HG03457 (cell line): ENCODE data around the gene RADX.

Source experiments
- ATAC-seq: cut with Tn5 transposase; IDR thresholded peaks from one replicate; pipeline ENCODE4 v1.9.1; 2021; ENCODE audit warnings: moderate number of reproducible peaks; ENCODE audit not compliant: unreplicated experiment

RADX gene

GRCh38 chrX:106680716-106681115 lies 68.9 kb downstream of the RADX start:
- no peak for ATAC-seq

DNA sequence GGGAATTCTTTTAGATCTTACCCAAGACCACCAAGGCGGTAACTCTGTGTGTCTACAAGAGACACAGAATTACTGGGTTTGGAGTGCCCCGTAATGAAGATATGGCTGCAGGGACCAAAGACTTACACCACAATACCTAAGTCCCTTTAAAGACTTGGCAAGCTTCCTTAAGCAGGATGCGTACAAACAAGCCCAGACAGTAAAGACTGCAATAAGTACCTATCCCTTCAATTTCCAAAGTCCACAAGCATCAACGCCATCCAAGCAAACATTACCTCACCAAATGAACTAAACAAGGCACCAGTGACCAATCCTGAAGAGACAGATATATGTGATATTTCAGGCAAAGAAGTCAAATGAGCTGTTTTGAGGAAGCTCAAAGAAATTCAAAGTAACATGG lies 72.4 kb downstream of the RADX start:
- ATAC-seq = no peak

DNA sequence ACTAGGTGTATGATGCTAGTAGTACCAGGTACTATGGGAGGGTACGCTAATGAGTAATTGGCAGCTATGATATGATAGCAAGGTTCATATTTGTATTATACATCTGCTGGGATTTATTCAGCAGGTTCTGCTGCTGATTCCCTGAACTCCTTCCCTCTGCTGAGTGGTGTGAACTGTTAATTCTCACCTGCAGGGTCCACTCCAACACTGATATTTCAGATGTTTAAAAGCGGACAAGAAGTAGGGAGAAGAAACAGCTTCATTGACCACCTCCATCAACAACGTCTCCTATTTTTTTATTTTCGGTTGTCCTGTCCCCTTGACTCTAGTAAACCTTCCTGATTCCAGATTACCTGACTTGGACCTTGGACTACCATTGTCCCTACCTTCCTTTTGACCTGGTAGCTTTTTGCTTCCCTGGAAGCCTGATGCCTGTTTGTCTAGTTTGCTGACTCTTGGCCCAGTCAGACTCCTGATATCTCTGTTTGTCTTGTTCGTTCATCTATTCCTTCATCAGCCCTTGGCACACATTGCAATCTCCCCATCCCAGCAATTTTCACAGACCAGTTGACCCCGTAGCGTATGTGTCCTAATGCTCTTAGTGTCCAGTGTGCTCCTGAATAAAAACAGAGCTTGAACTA lies 80.8 kb downstream of the RADX start:
- ATAC-seq = no peak

GRCh38 chrX:106696502-106696901 lies 84.7 kb downstream of the RADX start:
- no peak for ATAC-seq

DNA sequence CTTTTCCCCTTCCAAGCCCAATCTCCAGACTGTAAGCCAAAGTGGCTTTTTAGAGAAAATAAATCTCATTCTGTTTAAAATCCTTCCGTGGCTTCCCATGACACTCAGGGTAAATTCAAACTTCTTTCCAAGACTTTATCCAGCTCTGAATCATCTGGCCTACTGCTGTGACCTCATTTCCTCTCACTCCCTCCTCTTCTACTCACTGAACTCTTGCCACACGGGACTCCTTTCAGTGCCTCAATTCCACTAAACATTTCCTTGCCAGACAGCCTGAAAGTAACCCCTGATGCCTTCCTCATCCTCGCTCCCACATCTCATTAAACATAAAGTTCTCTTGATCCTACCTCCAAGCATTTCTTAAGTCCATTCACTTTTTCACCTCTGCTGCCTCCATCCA lies 86.9 kb downstream of the RADX start:
- no peak for ATAC-seq

- no peak for ATAC-seq
These were observed 90.9 kb downstream of the RADX start for GRCh38 chrX:106702636-106703035.

DNA sequence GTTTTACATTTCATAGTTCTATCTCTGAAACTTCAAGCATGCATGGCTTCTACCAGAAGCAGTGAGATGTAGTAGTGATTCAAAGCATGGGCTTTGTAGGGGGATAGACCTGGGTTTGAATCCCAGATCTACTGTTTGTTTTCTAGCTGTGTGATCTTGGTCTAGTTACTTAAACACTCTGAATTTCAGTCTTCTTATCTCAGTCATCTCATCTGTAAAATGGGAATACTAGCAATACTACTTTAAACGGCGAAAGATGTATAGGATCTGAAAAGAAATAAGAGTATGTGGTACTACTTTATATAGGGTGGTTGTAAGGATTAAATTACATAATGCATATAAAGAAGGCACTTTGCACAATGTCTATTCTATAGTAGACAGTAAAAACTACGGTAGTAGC lies 94.7 kb downstream of the RADX start:
- ATAC-seq = no peak

DNA sequence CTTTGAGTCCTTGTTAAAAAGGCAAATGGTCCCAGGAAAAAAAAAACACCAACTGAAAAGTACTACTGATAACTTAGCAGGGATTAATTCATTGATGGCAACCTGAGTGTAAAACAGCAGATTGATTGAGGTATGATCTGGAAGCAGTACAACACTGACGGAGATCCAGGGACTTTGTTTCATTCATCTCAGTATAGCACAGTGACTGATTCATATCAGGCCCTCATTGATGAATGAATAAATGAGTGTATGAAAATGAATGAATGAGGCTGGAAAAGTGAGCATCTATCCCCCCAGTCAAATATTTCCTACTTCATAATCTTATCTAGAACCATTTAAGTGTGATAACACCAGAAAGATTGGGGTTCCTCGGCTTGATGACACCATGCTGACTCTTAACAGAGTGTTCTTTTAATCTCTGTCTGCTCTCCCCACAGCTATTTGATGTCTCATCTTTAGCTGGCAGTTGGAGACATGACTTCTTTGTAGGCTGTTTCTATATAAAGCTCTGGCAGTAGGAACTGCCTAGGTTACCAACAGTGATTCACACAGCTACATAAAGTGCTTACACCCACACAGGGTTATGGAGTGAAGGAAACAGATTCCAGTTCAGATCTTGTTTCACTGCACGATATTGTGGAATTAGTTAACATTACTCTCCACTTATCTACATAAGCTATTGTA lies 96.1 kb downstream of the RADX start:
- ATAC-seq = no peak

GRCh38 chrX:106710771-106711170 lies 99.0 kb downstream of the RADX start:
- no peak for ATAC-seq

DNA sequence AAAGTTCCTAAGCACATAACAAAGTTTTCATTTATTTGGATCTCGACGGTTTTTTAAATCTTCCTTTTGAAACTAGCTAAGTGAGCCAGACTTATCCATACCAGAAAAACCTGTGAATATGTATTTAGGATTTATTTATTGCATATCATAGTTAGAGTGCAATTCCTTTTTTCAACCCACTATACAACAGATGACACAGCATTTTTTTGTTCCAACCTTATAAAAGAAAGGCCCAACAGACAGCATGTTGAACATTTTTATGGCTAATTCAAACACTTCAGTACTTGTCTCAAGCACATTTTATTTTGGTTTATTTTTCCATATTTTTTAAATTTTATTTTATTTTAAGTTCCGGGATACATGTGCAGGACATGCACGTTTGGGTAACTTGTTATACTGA lies 99.6 kb downstream of the RADX start:
- ATAC-seq = no peak

GRCh38 chrX:106716004-106716403 lies 104.2 kb downstream of the RADX start:
- no peak for ATAC-seq

- no peak for ATAC-seq
These were observed 104.7 kb downstream of the RADX start for GRCh38 chrX:106716463-106716862.

GRCh38 chrX:106718709-106719108 lies 106.9 kb downstream of the RADX start:
- ATAC-seq = no peak

GRCh38 chrX:106725931-106726330 lies 114.2 kb downstream of the RADX start:
- ATAC-seq = no peak

DNA sequence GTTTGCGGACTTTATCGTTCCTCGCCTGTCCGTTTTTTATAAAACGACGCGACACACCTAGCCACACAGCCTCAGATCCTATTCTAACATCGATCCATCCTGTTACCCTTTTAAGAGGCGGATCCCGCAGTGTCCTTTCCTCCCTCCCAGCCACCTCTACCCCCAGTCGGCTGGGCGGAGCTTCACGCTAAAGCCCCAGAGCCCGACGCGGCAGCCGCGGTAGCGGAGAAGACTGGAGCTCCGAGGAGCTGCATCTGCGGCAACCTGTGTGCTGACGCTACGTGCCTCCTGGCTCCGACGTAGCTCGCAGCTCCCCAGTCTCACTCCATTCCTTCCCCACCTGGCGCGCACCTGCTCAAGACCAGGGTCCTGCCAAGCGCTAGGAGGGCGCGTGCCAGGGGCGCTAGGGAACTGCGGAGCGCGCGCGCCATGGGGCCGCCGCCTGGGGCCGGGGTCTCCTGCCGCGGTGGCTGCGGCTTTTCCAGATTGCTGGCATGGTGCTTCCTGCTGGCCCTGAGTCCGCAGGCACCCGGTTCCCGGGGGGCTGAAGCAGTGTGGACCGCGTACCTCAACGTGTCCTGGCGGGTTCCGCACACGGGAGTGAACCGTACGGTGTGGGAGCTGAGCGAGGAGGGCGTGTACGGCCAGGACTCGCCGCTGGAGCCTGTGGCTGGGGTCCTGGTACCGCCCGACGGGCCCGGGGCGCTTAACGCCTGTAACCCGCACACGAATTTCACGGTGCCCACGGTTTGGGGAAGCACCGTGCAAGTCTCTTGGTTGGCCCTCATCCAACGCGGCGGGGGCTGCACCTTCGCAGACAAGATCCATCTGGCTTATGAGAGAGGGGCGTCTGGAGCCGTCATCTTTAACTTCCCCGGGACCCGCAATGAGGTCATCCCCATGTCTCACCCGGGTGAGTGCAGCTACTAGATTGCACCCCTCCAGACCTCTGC lies 115.0 kb downstream of the RADX start, which contains the start of gene RNF128:
Gene RNF128 (plus strand): TSS at position 217 of the 953 bp plus-strand sequence. CDS start 213 bp downstream, at position 430.
- no peak for ATAC-seq

DNA sequence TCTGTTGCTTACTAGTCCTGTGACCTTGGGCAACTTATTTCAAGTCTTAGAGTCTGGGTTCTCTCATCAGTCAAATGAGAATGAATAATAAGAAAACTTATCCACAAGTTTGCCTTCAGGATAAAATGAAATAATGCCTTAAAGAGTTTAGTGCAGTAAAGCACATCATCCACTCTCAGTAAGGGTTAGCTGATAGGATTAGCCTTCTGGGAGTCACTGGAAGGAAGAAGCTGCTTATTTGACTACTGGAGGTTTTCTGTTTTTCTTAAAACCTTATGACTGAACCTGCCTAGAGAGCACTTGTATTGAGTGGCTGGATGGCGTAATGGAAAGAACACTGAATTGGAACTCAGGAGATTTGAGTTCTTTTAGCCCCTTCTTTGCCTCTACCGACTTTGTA lies 116.6 kb downstream of the RADX start:
- ATAC-seq = no peak
